GM23338 (cell line): ENCODE data around the gene ATP10B. TPM values are rescaled to one million over a fixed set of nuclear protein-coding genes. Genes with fewer than 3 reads are reported as not detected.
"Not testable (repeated sequence)": the region's sequence is repeated elsewhere in the genome, so short reads cannot be mapped to it uniquely, and the experiment has no call there.

ENCODE experiments used
- ATAC-seq: fragments of 200-7000 bp; cut with Tn5 transposase; 3 replicates; pipeline ENCODE4 v1.9.1; 2020
- DNase-seq: peaks from one replicate; pipeline ENCODE4 v3.0.0-alpha.2; 2015; ENCODE audit warnings: low spot score
- H2AFZ ChIP-seq: fragments of 200-600 bp; sonication (generic); 2 replicates; pipeline ENCODE4 v1.8.0; 2016; ENCODE audit warnings: antibody characterized with exemption, mild to moderate bottlenecking, moderate library complexity
- H3F3A ChIP-seq: fragments of 200-600 bp; sonication (generic); replicated peaks from 2 replicates; pipeline ENCODE4 v1.8.0; 2017; ENCODE audit warnings: antibody characterized with exemption, mixed run types, low read depth
- H3K27ac ChIP-seq: fragments of 200-600 bp; sonication (generic); 2 replicates; pipeline ENCODE4 v1.6.1; 2016; ENCODE audit warnings: low read depth
- H3K27me3 ChIP-seq: fragments of 200-600 bp; sonication (generic); 2 replicates; pipeline ENCODE4 v1.8.0; 2016; ENCODE audit warnings: mild to moderate bottlenecking, mixed run types, moderate library complexity; ENCODE audit not compliant: insufficient read depth
- H3K36me3 ChIP-seq: fragments of 200-600 bp; sonication (generic); 2 replicates; pipeline ENCODE4 v1.8.0; 2016; ENCODE audit warnings: mild to moderate bottlenecking; ENCODE audit not compliant: insufficient read depth
- H3K4me1 ChIP-seq: fragments of 200-600 bp; sonication (generic); 2 replicates; pipeline ENCODE4 v1.8.0; 2016; ENCODE audit warnings: mild to moderate bottlenecking, moderate library complexity; ENCODE audit not compliant: insufficient read depth
- H3K4me2 ChIP-seq: fragments of 200-600 bp; sonication (generic); 2 replicates; pipeline ENCODE4 v1.7.1; 2017; ENCODE audit warnings: mixed run types
- H3K4me3 ChIP-seq: fragments of 200-600 bp; sonication (generic); 2 replicates; pipeline ENCODE4 v1.6.1; 2016; ENCODE audit warnings: mixed run types
- H3K79me2 ChIP-seq: fragments of 200-600 bp; sonication (generic); replicated peaks from 2 replicates; pipeline ENCODE4 v1.8.0; 2017; ENCODE audit warnings: mild to moderate bottlenecking; ENCODE audit not compliant: insufficient read depth
- H3K9me2 ChIP-seq: fragments of 200-600 bp; sonication (generic); 2 replicates; pipeline ENCODE4 v1.8.0; 2017; ENCODE audit not compliant: insufficient read depth
- H4K20me1 ChIP-seq: fragments of 200-600 bp; sonication (generic); replicated peaks from 2 replicates; pipeline ENCODE4 v1.8.0; 2017; ENCODE audit warnings: mild to moderate bottlenecking; ENCODE audit not compliant: insufficient read depth
- H3K27ac Mint-ChIP-seq: 2 replicates; pipeline ENCODE4 v1.8.0; 2020; ENCODE audit warnings: inconsistent platforms, mild to moderate bottlenecking, moderate library complexity, mixed read lengths
- H3K27me3 Mint-ChIP-seq: 3 replicates; pipeline ENCODE4 v1.8.0; 2022; ENCODE audit warnings: low read depth, mild to moderate bottlenecking, moderate library complexity, mixed read lengths, inconsistent platforms; ENCODE audit not compliant: insufficient read depth, poor library complexity
- H3K36me3 Mint-ChIP-seq: 3 replicates; pipeline ENCODE4 v1.8.0; 2021; ENCODE audit warnings: low read depth, mild to moderate bottlenecking, inconsistent platforms, moderate library complexity, mixed read lengths
- H3K4me1 Mint-ChIP-seq: 3 replicates; pipeline ENCODE4 v1.8.0; 2020; ENCODE audit warnings: mild to moderate bottlenecking, inconsistent platforms, mixed read lengths
- H3K4me3 Mint-ChIP-seq: 3 replicates; pipeline ENCODE4 v1.8.0; 2021; ENCODE audit warnings: moderate library complexity, mild to moderate bottlenecking, inconsistent platforms, mixed read lengths
- H3K9me3 Mint-ChIP-seq: 3 replicates; pipeline ENCODE4 v1.8.0; 2020; ENCODE audit warnings: moderate library complexity, mild to moderate bottlenecking, inconsistent platforms, mixed read lengths
- EZH2 ChIP-seq: fragments of 200-600 bp; sonication (generic); IDR thresholded peaks from one replicate; pipeline ENCODE4 v1.8.0; 2017; ENCODE audit warnings: antibody characterized with exemption, mild to moderate bottlenecking, low read depth; ENCODE audit not compliant: unreplicated experiment
- EZH2phosphoT487 ChIP-seq: fragments of 200-600 bp; sonication (generic); IDR thresholded peaks from one replicate; pipeline ENCODE4 v1.8.1; 2018; ENCODE audit warnings: antibody characterized with exemption; ENCODE audit not compliant: unreplicated experiment
- NANOG ChIP-seq: IDR thresholded peaks from 2 replicates; pipeline ENCODE4 v1.6.1; 2016; ENCODE audit warnings: antibody characterized with exemption, borderline replicate concordance
- polyA plus RNA-seq: library from polyadenylated mRNA; unstranded; fragments of >200 nt; fragmentation: Nextera tagmentation; extraction: Ambion mirVana; gene quantifications from 2 replicates; pipeline ENCODE4 v1.2.1, GENCODE V29; 2016
- total RNA-seq: library from RNA; depleted of rRNA; stranded (reverse); fragments of >200 nt; shearing (Covaris generic); gene quantifications from 2 replicates; pipeline ENCODE4 v1.2.3, GENCODE V29; 2014
- TF ChIP-seq, protein P1 (sequence below): fragments of 250-450 bp; sonication (Bioruptor Pico); IDR thresholded peaks from 2 replicates; pipeline ENCODE4 v1.5.0; 2020; ENCODE audit warnings: mild to moderate bottlenecking, moderate library complexity

The ATP10B gene
- total and polyA plus RNA-seq, 2 experiments from 2014 or later: 0.11 to 0.14 TPM

DNA sequence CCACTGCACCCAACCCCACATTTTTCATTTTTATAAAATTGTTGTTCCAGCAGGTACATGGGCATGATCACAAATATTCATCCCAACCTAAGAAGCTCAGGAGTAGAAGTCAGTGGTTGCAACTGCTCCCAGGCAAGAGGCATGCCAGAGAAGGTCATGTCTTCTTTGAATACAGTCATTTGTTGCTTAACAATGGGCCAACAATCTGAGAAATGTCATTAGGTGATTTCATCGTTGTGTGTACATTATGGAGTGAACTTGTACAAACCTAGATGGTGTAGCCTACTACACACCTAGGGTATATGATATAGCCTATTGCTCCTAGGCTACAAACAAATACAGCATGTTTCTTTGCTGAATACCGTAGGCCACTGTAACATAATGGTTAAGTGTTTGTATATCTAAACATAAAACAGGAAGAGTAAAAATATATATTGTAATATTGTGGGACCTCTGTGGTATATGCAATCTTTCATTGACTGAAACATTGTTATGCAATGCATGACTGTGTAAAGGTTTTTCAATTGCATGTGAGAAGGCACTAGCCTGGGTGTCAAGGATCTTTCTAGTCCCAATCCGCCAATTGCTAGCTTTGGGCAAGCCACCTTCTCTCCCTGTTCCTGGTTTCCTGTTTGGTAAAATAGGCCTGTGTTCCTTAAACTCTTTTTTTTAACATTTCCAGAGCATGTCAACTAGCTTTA lies 27.6 kb downstream of the ATP10B start:
- no peaks in the 10 kb centered on the region for H3K79me2 ChIP-seq
- H4K20me1 ChIP-seq: no peaks in the 10 kb centered on the region
- no peaks in the 10 kb centered on the region for H3K4me1 Mint-ChIP-seq
- peaks cover 8% of the 10 kb centered on the region for H3K36me3 Mint-ChIP-seq
- H3K27me3 Mint-ChIP-seq: no peaks in the 10 kb centered on the region
- no peak overlapping the region for H3K4me2 ChIP-seq
- no peaks in the 10 kb centered on the region for H3K27me3 ChIP-seq
- no peaks in the 10 kb centered on the region for H3K4me1 ChIP-seq
- DNase-seq (no peak), ATAC-seq (no peak)
- H3K9me2 ChIP-seq: no peaks in the 10 kb centered on the region
- no peaks in the 10 kb centered on the region for H3F3A ChIP-seq
- no peak overlapping the region for H3K27ac ChIP-seq
- TF ChIP-seq EZH2 (no peak), NANOG (no peak), EZH2phosphoT487 (no peak)
- TF ChIP-seq, protein P1, sequence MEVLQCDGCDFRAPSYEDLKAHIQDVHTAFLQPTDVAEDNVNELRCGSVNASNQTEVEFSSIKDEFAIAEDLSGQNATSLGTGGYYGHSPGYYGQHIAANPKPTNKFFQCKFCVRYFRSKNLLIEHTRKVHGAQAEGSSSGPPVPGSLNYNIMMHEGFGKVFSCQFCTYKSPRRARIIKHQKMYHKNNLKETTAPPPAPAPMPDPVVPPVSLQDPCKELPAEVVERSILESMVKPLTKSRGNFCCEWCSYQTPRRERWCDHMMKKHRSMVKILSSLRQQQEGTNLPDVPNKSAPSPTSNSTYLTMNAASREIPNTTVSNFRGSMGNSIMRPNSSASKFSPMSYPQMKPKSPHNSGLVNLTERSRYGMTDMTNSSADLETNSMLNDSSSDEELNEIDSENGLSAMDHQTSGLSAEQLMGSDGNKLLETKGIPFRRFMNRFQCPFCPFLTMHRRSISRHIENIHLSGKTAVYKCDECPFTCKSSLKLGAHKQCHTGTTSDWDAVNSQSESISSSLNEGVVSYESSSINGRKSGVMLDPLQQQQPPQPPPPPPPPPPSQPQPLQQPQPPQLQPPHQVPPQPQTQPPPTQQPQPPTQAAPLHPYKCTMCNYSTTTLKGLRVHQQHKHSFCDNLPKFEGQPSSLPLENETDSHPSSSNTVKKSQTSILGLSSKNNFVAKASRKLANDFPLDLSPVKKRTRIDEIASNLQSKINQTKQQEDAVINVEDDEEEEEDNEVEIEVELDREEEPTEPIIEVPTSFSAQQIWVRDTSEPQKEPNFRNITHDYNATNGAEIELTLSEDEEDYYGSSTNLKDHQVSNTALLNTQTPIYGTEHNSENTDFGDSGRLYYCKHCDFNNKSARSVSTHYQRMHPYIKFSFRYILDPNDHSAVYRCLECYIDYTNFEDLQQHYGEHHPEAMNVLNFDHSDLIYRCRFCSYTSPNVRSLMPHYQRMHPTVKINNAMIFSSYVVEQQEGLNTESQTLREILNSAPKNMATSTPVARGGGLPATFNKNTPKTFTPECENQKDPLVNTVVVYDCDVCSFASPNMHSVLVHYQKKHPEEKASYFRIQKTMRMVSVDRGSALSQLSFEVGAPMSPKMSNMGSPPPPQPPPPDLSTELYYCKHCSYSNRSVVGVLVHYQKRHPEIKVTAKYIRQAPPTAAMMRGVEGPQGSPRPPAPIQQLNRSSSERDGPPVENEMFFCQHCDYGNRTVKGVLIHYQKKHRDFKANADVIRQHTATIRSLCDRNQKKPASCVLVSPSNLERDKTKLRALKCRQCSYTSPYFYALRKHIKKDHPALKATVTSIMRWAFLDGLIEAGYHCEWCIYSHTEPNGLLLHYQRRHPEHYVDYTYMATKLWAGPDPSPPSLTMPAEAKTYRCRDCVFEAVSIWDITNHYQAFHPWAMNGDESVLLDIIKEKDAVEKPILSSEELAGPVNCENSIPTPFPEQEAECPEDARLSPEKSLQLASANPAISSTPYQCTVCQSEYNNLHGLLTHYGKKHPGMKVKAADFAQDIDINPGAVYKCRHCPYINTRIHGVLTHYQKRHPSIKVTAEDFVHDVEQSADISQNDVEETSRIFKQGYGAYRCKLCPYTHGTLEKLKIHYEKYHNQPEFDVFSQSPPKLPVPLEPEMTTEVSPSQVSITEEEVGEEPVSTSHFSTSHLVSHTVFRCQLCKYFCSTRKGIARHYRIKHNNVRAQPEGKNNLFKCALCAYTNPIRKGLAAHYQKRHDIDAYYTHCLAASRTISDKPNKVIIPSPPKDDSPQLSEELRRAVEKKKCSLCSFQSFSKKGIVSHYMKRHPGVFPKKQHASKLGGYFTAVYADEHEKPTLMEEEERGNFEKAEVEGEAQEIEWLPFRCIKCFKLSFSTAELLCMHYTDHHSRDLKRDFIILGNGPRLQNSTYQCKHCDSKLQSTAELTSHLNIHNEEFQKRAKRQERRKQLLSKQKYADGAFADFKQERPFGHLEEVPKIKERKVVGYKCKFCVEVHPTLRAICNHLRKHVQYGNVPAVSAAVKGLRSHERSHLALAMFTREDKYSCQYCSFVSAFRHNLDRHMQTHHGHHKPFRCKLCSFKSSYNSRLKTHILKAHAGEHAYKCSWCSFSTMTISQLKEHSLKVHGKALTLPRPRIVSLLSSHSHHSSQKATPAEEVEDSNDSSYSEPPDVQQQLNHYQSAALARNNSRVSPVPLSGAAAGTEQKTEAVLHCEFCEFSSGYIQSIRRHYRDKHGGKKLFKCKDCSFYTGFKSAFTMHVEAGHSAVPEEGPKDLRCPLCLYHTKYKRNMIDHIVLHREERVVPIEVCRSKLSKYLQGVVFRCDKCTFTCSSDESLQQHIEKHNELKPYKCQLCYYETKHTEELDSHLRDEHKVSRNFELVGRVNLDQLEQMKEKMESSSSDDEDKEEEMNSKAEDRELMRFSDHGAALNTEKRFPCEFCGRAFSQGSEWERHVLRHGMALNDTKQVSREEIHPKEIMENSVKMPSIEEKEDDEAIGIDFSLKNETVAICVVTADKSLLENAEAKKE (CRISPR knock-in tag): no peak
- H2AFZ ChIP-seq: no peak overlapping the region
- no peak overlapping the region for H3K4me3 ChIP-seq
- H3K4me3 Mint-ChIP-seq: no peak overlapping the region
- H3K9me3 Mint-ChIP-seq: peaks cover 35% of the 10 kb centered on the region
- H3K36me3 ChIP-seq: no peaks in the 10 kb centered on the region
- H3K27ac Mint-ChIP-seq: no peak overlapping the region

DNA sequence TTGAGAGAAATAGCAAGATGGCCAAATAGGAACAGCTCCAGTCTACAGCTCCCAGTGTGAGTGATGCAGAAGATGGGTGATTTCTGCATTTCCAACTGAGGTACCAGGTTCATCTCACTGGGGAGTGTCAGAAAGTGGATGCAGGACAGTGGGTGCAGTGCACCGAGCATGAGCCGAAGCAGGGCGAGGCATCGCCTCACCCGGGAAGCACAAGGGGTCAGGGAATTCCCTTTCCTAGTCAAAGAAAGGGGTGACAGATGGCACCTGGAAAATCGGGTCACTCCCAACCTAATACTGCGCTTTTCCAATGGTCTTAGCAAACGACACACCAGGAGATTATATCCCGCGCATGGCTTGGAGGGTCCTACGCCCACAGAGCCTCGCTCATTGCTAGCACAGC lies 39.0 kb downstream of the ATP10B start:
- H3F3A ChIP-seq, H3K36me3 ChIP-seq, H3K4me1 ChIP-seq, H3K79me2 ChIP-seq, H3K27me3 ChIP-seq, H3K4me3 ChIP-seq, H3K27ac ChIP-seq, H3K4me1 Mint-ChIP-seq, H3K9me2 ChIP-seq, H3K27ac Mint-ChIP-seq, H3K4me3 Mint-ChIP-seq, ATAC-seq, H4K20me1 ChIP-seq, H3K27me3 Mint-ChIP-seq, H2AFZ ChIP-seq, H3K4me2 ChIP-seq, DNase-seq: not testable (repeated sequence)
- H3K36me3 Mint-ChIP-seq: peaks cover 21% of the 10 kb centered on the region
- peaks cover 56% of the 10 kb centered on the region for H3K9me3 Mint-ChIP-seq
